Measurements from ENCODE around the gene GPR6. TPM values are rescaled to one million over a fixed set of nuclear protein-coding genes. Genes with fewer than 3 reads are reported as not detected.

The GPR6 gene
- total and polyA plus RNA-seq, 2 experiments from 2014 or later = not detected

DNA sequence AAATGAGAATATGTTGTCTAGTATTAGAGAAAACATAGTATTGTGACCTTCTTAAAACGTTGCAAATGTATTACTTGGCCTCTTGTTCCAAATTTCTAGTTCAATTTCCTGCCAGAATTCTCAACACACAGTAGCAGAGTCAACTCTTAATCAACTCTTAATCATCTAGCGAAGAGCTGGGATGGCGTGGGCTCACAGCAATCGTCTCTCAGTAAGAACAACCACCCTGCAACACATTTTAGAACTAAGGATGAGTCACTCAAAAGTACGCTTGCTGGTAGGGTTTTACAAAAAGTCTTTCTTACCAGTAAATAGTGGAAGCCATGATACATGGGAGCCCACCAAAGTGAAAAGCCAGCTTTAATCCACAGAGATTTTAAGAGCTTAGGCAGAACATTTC, 24.6 kb downstream of the GPR6 start:
- Histone ChIP-seq H3K9me3 (ENCODE audit: low read depth) (no peaks in the 10 kb centered on the region), H2AFZ (no peak overlapping the region), H3K27ac (no peak overlapping the region), H3K4me2 (ENCODE audit: unreplicated experiment) (no peak overlapping the region), H3K4me1 (ENCODE audit: insufficient read depth) (no peaks in the 10 kb centered on the region), H4K20me1 (ENCODE audit: insufficient read depth) (no peaks in the 10 kb centered on the region), H3K79me2 (ENCODE audit: insufficient read depth) (no peaks in the 10 kb centered on the region), H3F3A (ENCODE audit: insufficient read depth) (no peaks in the 10 kb centered on the region), H3K9me2 (ENCODE audit: insufficient read depth) (no peaks in the 10 kb centered on the region), H3K36me3 (ENCODE audit: low read depth) (no peaks in the 10 kb centered on the region), H3K9ac (no peak overlapping the region), H3K4me3 (no peak overlapping the region), H3K27me3 (replicated peaks; ENCODE audit: insufficient read depth) (peaks cover 10% of the 10 kb centered on the region; the same call in 1 of the 2 replicates)
- in situ Hi-C loops (cut with MboI) = no loop called here
- TF ChIP-seq EZH2phosphoT487 (IDR thresholded peaks at IDR 0.05; ENCODE audit: insufficient read depth, low read depth) (no peak), EZH2 (IDR thresholded peaks at IDR 0.05; ENCODE audit: insufficient read depth, poor library complexity, severe bottlenecking) (no peak)
- DNase-seq = peak; percentile 2
- 40 to 49% methylated on average over 5 of the region's 5 CpGs for WGBS, 2 experiments (ENCODE audit: low coverage in 1 of 2, low lambda C conversion rate in 2 of 2, missing lambda C conversion rate in 2 of 2)

DNA sequence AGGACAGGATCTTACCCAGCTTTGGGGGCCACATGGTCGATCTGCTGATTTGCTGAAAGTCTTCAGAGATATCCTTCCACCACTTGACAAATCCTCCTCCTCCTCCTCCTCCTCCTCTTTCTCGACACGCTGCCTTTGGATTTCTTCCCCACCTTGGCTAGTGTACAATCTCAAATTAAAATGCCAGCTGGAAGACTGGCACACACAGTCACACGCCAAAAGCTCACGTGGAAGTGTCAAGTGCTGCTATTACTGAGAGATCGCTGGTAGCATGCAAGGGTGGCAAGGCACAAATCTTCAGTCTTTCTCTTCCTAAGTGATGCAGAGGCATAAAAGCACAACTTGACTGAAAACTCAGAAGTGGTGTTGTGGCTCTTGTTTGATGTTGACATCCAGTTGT, 35.3 kb downstream of the GPR6 start:
- Histone ChIP-seq H3K36me3 (ENCODE audit: low read depth) (no peaks in the 10 kb centered on the region), H3K9ac (no peak overlapping the region), H3K27me3 (replicated peaks; ENCODE audit: insufficient read depth) (0 out of 2 replicates have a peak, but pooled peaks cover 12% of the 10 kb centered on the region), H3K4me2 (ENCODE audit: unreplicated experiment) (no peak overlapping the region), H3K4me3 (no peak overlapping the region), H3K4me1 (ENCODE audit: insufficient read depth) (no peaks in the 10 kb centered on the region), H3F3A (ENCODE audit: insufficient read depth) (no peaks in the 10 kb centered on the region), H4K20me1 (ENCODE audit: insufficient read depth) (no peaks in the 10 kb centered on the region), H3K9me3 (ENCODE audit: low read depth) (no peaks in the 10 kb centered on the region), H2AFZ (no peak overlapping the region), H3K9me2 (ENCODE audit: insufficient read depth) (no peaks in the 10 kb centered on the region), H3K79me2 (ENCODE audit: insufficient read depth) (no peaks in the 10 kb centered on the region), H3K27ac (no peak overlapping the region)
- no peak for TF ChIP-seq EZH2 (IDR thresholded peaks at IDR 0.05; ENCODE audit: insufficient read depth, poor library complexity, severe bottlenecking)
- no peak for TF ChIP-seq EZH2phosphoT487 (IDR thresholded peaks at IDR 0.05; ENCODE audit: insufficient read depth, low read depth)
- in situ Hi-C loops (cut with MboI) = no loop called here
- no peak for DNase-seq
- WGBS, 2 experiments (ENCODE audit: low coverage in 1 of 2, low lambda C conversion rate in 2 of 2, missing lambda C conversion rate in 2 of 2) = 29 to 41% methylated on average over 6 of the region's 6 CpGs

DNA sequence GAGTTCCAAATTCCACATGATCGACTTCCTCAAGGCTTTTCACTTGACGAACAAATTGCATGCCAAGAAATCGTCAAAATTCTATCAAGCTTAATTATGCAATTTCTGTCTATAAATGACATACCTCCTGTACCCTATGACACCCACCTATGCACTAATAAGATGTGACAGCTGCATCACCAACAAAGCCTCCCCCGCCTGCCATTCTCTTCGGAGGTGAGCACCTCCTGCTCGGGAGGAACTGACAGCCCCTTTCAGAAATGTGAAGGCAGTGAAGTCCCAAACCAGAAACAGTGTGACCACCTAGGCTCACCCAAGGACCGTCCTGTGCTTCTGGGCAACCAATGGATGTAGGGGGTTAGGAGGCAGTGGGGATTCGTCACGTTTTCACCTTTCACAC, 37.1 kb downstream of the GPR6 start:
- WGBS, 2 experiments (ENCODE audit: low coverage in 1 of 2, low lambda C conversion rate in 2 of 2, missing lambda C conversion rate in 2 of 2) = 71 to 73% methylated on average over 9 of the region's 9 CpGs
- H3K4me1 ChIP-seq (ENCODE audit: insufficient read depth) = no peaks in the 10 kb centered on the region
- no peak for TF ChIP-seq EZH2phosphoT487 (IDR thresholded peaks at IDR 0.05; ENCODE audit: insufficient read depth, low read depth)
- TF ChIP-seq EZH2 (IDR thresholded peaks at IDR 0.05; ENCODE audit: insufficient read depth, poor library complexity, severe bottlenecking) = no peak

DNA sequence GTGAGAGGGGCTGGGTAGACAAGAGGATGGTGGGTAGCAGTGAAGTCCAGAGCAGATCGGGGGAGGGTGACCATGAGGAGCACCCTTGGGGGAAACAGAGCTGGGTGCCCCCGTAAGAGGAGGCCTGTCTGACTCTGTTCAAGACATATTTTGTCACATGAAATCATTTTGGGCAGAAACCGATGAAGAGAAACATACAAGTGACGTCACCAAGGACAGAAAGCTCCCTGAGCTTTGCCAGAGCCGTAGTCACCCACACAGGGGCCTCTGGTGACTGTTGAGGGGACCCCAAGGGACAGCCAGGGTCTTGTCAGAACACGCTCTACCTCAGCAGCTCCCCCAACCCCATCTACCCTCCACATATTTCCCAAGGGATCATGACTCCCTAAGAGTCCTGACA, 39.2 kb downstream of the GPR6 start:
- H3K4me2 ChIP-seq (ENCODE audit: unreplicated experiment) = no peak overlapping the region

More for the DNA sequence above, 37.1 kb downstream of the GPR6 start:
- no peak overlapping the region for H3K4me3 ChIP-seq
- no peaks in the 10 kb centered on the region for H3K9me3 ChIP-seq (ENCODE audit: low read depth)
- H3K4me2 ChIP-seq (ENCODE audit: unreplicated experiment) = no peak overlapping the region
- no peaks in the 10 kb centered on the region for H3K36me3 ChIP-seq (ENCODE audit: low read depth)
- H3F3A ChIP-seq (ENCODE audit: insufficient read depth) = no peaks in the 10 kb centered on the region
- peaks cover 12% of the 10 kb centered on the region; the same call in 1 of the 2 replicates for H3K27me3 ChIP-seq (replicated peaks; ENCODE audit: insufficient read depth)
- no peak for DNase-seq
- no peaks in the 10 kb centered on the region for H3K79me2 ChIP-seq (ENCODE audit: insufficient read depth)
- H3K9ac ChIP-seq = no peak overlapping the region
- in situ Hi-C loops (cut with MboI) = no loop called here
- H3K27ac ChIP-seq = no peak overlapping the region
- H4K20me1 ChIP-seq (ENCODE audit: insufficient read depth) = no peaks in the 10 kb centered on the region
- H2AFZ ChIP-seq = no peak overlapping the region
- no peaks in the 10 kb centered on the region for H3K9me2 ChIP-seq (ENCODE audit: insufficient read depth)

DNA sequence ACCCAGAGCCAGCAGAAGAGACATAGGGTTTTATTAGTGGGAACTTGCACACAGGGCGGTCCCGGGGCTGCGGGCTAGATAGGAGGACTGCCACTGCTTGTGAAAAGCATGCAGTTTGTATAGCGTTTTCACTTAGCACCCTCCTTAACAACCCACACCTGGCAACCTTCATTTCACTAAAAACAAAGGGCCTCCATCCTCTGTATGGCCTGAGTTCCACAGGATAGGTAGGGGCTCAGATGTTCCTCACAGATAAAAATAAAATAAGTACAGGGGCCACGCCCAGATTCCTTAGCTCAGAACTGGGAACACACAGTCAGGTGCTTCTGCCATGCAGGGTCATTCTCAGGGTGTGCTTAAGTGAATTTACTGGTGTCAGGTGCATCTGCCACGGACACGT, 39.8 kb downstream of the GPR6 start:
- H4K20me1 ChIP-seq (ENCODE audit: insufficient read depth) = no peaks in the 10 kb centered on the region
- in situ Hi-C loops (cut with MboI) = no loop called here
- H3K27me3 ChIP-seq (replicated peaks; ENCODE audit: insufficient read depth) = peaks cover 12% of the 10 kb centered on the region; the same call in 1 of the 2 replicates
- no peak overlapping the region for H3K4me3 ChIP-seq
- DNase-seq = no peak
- H3K9me3 ChIP-seq (ENCODE audit: low read depth) = no peaks in the 10 kb centered on the region
- H3F3A ChIP-seq (ENCODE audit: insufficient read depth) = no peaks in the 10 kb centered on the region
- H3K4me1 ChIP-seq (ENCODE audit: insufficient read depth) = no peaks in the 10 kb centered on the region
- no peak overlapping the region for H3K9ac ChIP-seq
- TF ChIP-seq EZH2phosphoT487 (IDR thresholded peaks at IDR 0.05; ENCODE audit: insufficient read depth, low read depth) (no peak), EZH2 (IDR thresholded peaks at IDR 0.05; ENCODE audit: insufficient read depth, poor library complexity, severe bottlenecking) (no peak)
- no peak overlapping the region for H2AFZ ChIP-seq
- H3K27ac ChIP-seq = no peak overlapping the region
- no peaks in the 10 kb centered on the region for H3K36me3 ChIP-seq (ENCODE audit: low read depth)
- WGBS, 2 experiments (ENCODE audit: low coverage in 1 of 2, low lambda C conversion rate in 2 of 2, missing lambda C conversion rate in 2 of 2) = 24 to 28% methylated on average over 7 of the region's 7 CpGs
- H3K4me2 ChIP-seq (ENCODE audit: unreplicated experiment) = no peak overlapping the region
- no peaks in the 10 kb centered on the region for H3K79me2 ChIP-seq (ENCODE audit: insufficient read depth)
- H3K9me2 ChIP-seq (ENCODE audit: insufficient read depth) = no peaks in the 10 kb centered on the region

More for the DNA sequence above, 39.2 kb downstream of the GPR6 start:
- in situ Hi-C loops (cut with MboI) = no loop called here
- H3F3A ChIP-seq (ENCODE audit: insufficient read depth) = no peaks in the 10 kb centered on the region
- no peaks in the 10 kb centered on the region for H3K36me3 ChIP-seq (ENCODE audit: low read depth)
- H3K4me3 ChIP-seq = no peak overlapping the region
- WGBS, 2 experiments (ENCODE audit: low coverage in 1 of 2, low lambda C conversion rate in 2 of 2, missing lambda C conversion rate in 2 of 2) = 33 to 44% methylated on average over 6 of the region's 6 CpGs
- H3K9me3 ChIP-seq (ENCODE audit: low read depth) = no peaks in the 10 kb centered on the region
- no peaks in the 10 kb centered on the region for H4K20me1 ChIP-seq (ENCODE audit: insufficient read depth)
- no peak overlapping the region for H3K9ac ChIP-seq
- no peak overlapping the region for H3K27ac ChIP-seq
- TF ChIP-seq EZH2phosphoT487 (IDR thresholded peaks at IDR 0.05; ENCODE audit: insufficient read depth, low read depth) = no peak
- no peak for TF ChIP-seq EZH2 (IDR thresholded peaks at IDR 0.05; ENCODE audit: insufficient read depth, poor library complexity, severe bottlenecking)
- H3K9me2 ChIP-seq (ENCODE audit: insufficient read depth) = no peaks in the 10 kb centered on the region
- no peak overlapping the region for H2AFZ ChIP-seq
- peaks cover 12% of the 10 kb centered on the region; the same call in 1 of the 2 replicates for H3K27me3 ChIP-seq (replicated peaks; ENCODE audit: insufficient read depth)
- no peak for DNase-seq
- H3K4me1 ChIP-seq (ENCODE audit: insufficient read depth) = no peaks in the 10 kb centered on the region
- H3K79me2 ChIP-seq (ENCODE audit: insufficient read depth) = no peaks in the 10 kb centered on the region

All from GM23248 (cell line).